Cortex of kidney (tissue), 1 donor: ENCODE results near the gene TBXAS1.

Experiments used
- DNase-seq: peaks from one replicate; lab custom pipeline; 2025; lab: John Stamatoyannopoulos, UW

The TBXAS1 gene

GRCh38 chr7:139976838-139977656 is 148.0 kb downstream of the TBXAS1 start:
- no peak for DNase-seq

- DNase-seq = no peak
Measured at GRCh38 chr7:139981511-139981895, 152.4 kb downstream of the TBXAS1 start.

GRCh38 chr7:139982927-139983920 is 154.2 kb downstream of the TBXAS1 start:
- no peak for DNase-seq

- DNase-seq = no peak
Measured at GRCh38 chr7:139984642-139985539, 155.8 kb downstream of the TBXAS1 start.

GRCh38 chr7:139985811-139986210 is 156.7 kb downstream of the TBXAS1 start:
- no peak for DNase-seq

GRCh38 chr7:139987691-139988516 is 158.8 kb downstream of the TBXAS1 start:
- DNase-seq = no peak

GRCh38 chr7:139989366-139990141 is 160.5 kb downstream of the TBXAS1 start:
- no peak for DNase-seq

- no peak for DNase-seq
Measured at GRCh38 chr7:139990142-139990535, 161.1 kb downstream of the TBXAS1 start.

GRCh38 chr7:139990571-139991268 is 161.7 kb downstream of the TBXAS1 start:
- DNase-seq = no peak

GRCh38 chr7:139991269-139991666 is 162.2 kb downstream of the TBXAS1 start:
- no peak for DNase-seq

- DNase-seq = no peak
Measured at GRCh38 chr7:139991911-139992310, 162.8 kb downstream of the TBXAS1 start.

- DNase-seq = no peak
Measured at GRCh38 chr7:139992353-139993044, 163.4 kb downstream of the TBXAS1 start.

- no peak for DNase-seq
Measured at GRCh38 chr7:139993169-139993568, 164.1 kb downstream of the TBXAS1 start.

GRCh38 chr7:139993592-139993991 is 164.5 kb downstream of the TBXAS1 start:
- DNase-seq = no peak

- no peak for DNase-seq
Measured at GRCh38 chr7:139994356-139994755, 165.3 kb downstream of the TBXAS1 start.

- no peak for DNase-seq
Measured at GRCh38 chr7:139995017-139995915, 166.2 kb downstream of the TBXAS1 start.

- DNase-seq = no peak
Measured at GRCh38 chr7:139998572-139998971, 169.5 kb downstream of the TBXAS1 start.

GRCh38 chr7:139999516-139999915 is 170.5 kb downstream of the TBXAS1 start:
- no peak for DNase-seq
